Stimulated activated CD4-positive, alpha-beta T cell treated with anti-CD3 and anti-CD28 coated beads, Interleukin-12 subunit alpha, Interleukin-12 subunit beta, amount 100 ng/mL, for 4 hours (primary cell): ENCODE data around the gene LRRC36.

Experiments used
- DNase-seq: peaks from one replicate; pipeline ENCODE4 v3.0.0-alpha.2; 2020

Gene LRRC36

DNA sequence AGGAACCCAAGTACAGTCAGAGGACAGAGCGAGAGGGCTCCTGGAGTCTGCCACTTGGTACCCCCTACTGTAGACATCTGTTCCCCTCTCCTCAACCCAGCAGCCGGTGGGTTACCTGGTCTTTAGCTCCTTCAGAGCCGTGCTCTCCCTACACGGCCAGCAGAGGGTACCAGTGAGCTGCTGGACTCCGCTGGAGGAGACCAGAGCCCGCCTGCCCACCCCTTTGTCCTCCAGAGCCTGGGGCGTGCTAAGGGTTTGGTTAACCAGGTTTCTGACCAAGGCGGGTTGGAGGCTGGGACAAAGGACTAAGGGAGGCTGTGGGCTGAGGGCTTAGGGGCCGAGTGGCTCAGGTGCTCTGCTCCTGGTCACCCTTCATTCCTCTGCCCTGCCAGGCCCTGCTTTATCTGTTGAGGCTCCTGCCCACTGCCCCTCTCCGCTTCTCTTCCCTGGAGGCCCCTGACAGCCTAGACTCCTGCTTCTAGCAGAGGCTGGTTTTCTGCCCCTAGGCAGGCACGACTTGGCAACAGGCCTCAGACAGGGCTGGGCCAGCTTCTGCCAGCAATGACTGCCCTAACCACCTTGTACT is 101.6 kb downstream of the LRRC36 start:
- DNase-seq, result peak; percentile 62

GRCh38 chr16:67429053-67429798 is 102.6 kb downstream of the LRRC36 start:
- no peak for DNase-seq

- no peak for DNase-seq
These were observed 103.3 kb downstream of the LRRC36 start for GRCh38 chr16:67429799-67430503.

DNA sequence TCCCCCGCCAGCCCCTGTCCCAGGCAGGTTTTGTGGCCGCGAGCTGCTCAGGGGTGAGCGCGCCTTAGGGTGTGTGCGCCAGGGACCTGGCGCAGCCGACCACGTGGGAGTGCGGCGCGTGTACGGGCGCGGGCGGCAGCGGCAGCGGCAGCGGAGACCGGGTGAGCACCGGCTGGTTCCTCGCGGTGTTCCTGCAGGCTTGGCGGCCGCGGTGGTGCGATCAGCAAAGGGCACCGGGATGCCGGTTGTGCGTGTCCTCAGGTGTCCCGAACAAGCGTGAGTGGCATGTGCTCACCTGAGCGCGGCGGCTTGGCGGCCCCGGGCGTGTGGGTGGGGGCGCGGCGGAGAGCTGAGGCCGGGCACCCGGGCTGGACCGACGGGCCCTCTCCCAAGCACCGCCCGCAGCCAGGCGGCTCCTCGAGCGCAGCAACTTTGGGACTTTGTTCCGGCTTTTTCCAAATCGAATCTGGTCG is 103.9 kb downstream of the LRRC36 start:
- DNase-seq, result peak; percentile 39

GRCh38 chr16:67430977-67431774 is 104.6 kb downstream of the LRRC36 start, which contains the start of gene HSD11B2:
TSS of gene HSD11B2 (plus strand) at chr16:67431121. CDS start at chr16:67431249, 128 bp downstream.
- peak; percentile 34 for DNase-seq

GRCh38 chr16:67431775-67432505 is 105.3 kb downstream of the LRRC36 start:
- DNase-seq, result no peak

GRCh38 chr16:67432506-67432890 is 105.9 kb downstream of the LRRC36 start:
- DNase-seq, result no peak

DNA sequence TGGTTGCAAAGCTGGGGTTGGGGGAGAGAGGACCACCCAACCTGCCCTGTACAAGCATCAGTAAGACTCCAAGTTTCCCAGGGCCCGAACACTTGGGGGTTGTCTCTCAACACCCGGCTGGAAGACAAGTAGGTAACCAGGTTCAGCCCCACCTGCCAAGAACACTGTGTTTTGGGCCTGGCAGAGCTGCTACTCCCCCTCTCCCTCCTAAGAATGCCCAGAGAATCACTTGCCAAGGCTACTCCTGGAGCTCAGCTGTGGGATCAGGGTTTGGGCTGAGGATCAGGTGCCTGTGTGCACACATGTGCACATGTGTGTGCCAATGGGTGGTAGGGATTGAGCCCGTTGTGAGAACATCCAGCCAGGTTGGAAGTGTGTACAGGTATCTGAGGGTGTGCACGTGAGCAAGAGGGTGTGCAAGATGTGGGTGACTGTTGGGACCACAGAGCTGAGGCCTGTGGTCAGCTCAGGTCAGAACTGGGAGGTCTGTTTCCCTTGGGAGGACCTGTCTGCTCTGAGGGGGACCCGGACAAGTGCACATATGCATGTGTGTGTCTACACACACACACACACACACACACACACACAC is 106.6 kb downstream of the LRRC36 start:
- DNase-seq, result no peak
